Vagina (tissue), 2 donors: Measurements from ENCODE around the gene FSCB. TPM values are rescaled to one million over a fixed set of nuclear protein-coding genes. Genes with fewer than 3 reads are reported as not detected.

Source experiments
- DNase-seq, 2 donors: peaks; one replicate each; pipeline ENCODE4 v3.0.0-alpha.2; 2017; ENCODE audit errors: extremely low spot score in 2 of 2
- H3K27ac ChIP-seq: fragments of 200-600 bp; sonication (generic); one replicate; pipeline ENCODE4 v1.5.1; 2019
- H3K27me3 ChIP-seq: fragments of 200-600 bp; sonication (generic); one replicate; pipeline ENCODE4 v1.5.1; 2019
- H3K36me3 ChIP-seq, 2 donors: fragments of 200-600 bp; sonication (generic); one replicate each; pipeline ENCODE4 v1.5.1; 2017 to 2019
- H3K4me1 ChIP-seq: fragments of 200-600 bp; sonication (generic); one replicate; pipeline ENCODE4 v1.5.1; 2019
- H3K4me3 ChIP-seq, 2 donors: fragments of 200-600 bp; sonication (generic); 1 replicate in 1 of 2; 2 replicates in 1 of 2; pipeline ENCODE4 v1.5.1; 2016 to 2019
- H3K9me3 ChIP-seq: fragments of 200-600 bp; sonication (generic); one replicate; pipeline ENCODE4 v1.5.1; 2019
- POLR2AphosphoS5 ChIP-seq, 2 donors: sonication (generic); formaldehyde crosslinking; IDR thresholded peaks; one replicate each; pipeline ENCODE4 v1.9.0; 2017; ENCODE audit warnings: antibody characterized with exemption in 2 of 2, mild to moderate bottlenecking in 2 of 2, low read depth in 1 of 2; ENCODE audit not compliant: insufficient read depth in 1 of 2
- intact Hi-C: fragments of 100-400 bp; cut with DNase I; formaldehyde crosslinking; loops from one replicate; pipeline ENCODE4 v1.15.1; 2023
- total RNA-seq: library from RNA; depleted of rRNA; stranded (reverse); fragments of >200 nt; gene quantifications from one replicate; pipeline ENCODE4 v1.2.3, GENCODE V29; 2016

The FSCB gene
- total RNA-seq, 1 donor from 2014 or later: not detected

DNA sequence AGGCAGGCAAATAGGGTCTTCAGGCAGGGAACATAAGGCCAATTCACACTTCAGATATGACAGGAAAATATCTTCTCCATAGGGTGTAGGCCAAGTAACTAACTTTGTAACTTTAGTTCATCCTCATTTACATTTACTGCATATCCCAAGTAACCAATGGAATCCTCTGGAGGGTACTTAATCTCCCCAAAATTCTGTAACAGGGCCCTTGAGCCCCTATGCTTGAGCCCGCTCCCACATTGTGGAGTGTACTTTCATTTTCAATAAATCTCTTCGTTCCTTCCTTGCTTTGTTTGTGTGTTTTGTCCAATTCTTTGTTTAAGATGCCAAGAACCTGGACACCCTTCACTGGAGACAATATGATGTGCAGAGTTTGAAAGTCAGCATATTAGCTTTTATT is 45.3 kb downstream of the FSCB start:
- Histone ChIP-seq H3K9me3 (peaks cover 3% of the 10 kb centered on the region), H3K4me3 (no peak overlapping the region), H3K27ac (no peak overlapping the region), H3K36me3 (no peaks in the 10 kb centered on the region), H3K4me1 (no peaks in the 10 kb centered on the region), H3K27me3 (no peaks in the 10 kb centered on the region)
- intact Hi-C loops: no loop called here
- no peak for TF ChIP-seq POLR2AphosphoS5 (IDR thresholded peaks at IDR 0.05; ENCODE audit: insufficient read depth in 1 of 2, low read depth in 1 of 2)
- DNase-seq: no peak
